Measurements from ENCODE around the gene OR14A16. TPM values are rescaled to one million over a fixed set of nuclear protein-coding genes. Genes with fewer than 3 reads are reported as not detected.

OR14A16 gene
- total RNA-seq, 1 donor from 2014 or later, result not detected

- DNase-seq, result no peak
- H3K9me3 Mint-ChIP-seq (ENCODE audit: unreplicated experiment), result peaks cover 2% of the 10 kb centered on the region
- H3K36me3 Mint-ChIP-seq (ENCODE audit: unreplicated experiment), result no peaks in the 10 kb centered on the region
- no peak overlapping the region for H3K27ac Mint-ChIP-seq (ENCODE audit: unreplicated experiment)
- TF ChIP-seq, protein P1, sequence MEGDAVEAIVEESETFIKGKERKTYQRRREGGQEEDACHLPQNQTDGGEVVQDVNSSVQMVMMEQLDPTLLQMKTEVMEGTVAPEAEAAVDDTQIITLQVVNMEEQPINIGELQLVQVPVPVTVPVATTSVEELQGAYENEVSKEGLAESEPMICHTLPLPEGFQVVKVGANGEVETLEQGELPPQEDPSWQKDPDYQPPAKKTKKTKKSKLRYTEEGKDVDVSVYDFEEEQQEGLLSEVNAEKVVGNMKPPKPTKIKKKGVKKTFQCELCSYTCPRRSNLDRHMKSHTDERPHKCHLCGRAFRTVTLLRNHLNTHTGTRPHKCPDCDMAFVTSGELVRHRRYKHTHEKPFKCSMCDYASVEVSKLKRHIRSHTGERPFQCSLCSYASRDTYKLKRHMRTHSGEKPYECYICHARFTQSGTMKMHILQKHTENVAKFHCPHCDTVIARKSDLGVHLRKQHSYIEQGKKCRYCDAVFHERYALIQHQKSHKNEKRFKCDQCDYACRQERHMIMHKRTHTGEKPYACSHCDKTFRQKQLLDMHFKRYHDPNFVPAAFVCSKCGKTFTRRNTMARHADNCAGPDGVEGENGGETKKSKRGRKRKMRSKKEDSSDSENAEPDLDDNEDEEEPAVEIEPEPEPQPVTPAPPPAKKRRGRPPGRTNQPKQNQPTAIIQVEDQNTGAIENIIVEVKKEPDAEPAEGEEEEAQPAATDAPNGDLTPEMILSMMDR (IDR thresholded peaks at IDR 0.05; ENCODE audit: partially characterized antibody, unreplicated experiment), result no peak
- no peaks in the 10 kb centered on the region for H3K27me3 Mint-ChIP-seq (ENCODE audit: unreplicated experiment)
- no peaks in the 10 kb centered on the region for H3K4me1 Mint-ChIP-seq (ENCODE audit: low read depth, unreplicated experiment)
- H3K4me3 Mint-ChIP-seq (ENCODE audit: unreplicated experiment), result no peak overlapping the region
These were observed 25.7 kb upstream of the OR14A16 start for GRCh38 chr1:247849616-247850015.

DNA sequence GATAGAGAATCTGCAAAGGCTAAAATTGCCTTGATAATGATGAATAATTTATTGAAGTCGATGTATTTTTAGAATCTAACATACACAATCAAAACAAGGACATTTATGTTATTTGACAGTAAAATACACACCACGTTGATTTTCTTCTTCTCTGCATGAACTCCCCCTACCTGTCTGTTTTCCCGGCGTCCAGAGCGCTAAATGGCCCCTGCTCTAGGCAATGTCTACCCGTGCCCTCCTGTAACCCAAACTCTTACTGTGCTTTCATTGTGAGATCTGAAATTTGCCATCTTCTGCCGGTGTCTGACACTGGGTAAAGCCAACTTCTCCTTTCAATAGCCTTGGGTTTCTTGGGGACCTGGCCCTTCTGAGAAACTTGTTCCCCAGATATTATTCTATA, 24.4 kb upstream of the OR14A16 start:
- H3K9me3 Mint-ChIP-seq (ENCODE audit: unreplicated experiment), result peaks cover under 1% of the 10 kb centered on the region
- H3K4me1 Mint-ChIP-seq (ENCODE audit: low read depth, unreplicated experiment), result peaks cover 6% of the 10 kb centered on the region
- TF ChIP-seq, protein P1 (IDR thresholded peaks at IDR 0.05; ENCODE audit: partially characterized antibody, unreplicated experiment), result no peak
- DNase-seq, result no peak
- H3K4me3 Mint-ChIP-seq (ENCODE audit: unreplicated experiment), result no peak overlapping the region
- H3K27ac Mint-ChIP-seq (ENCODE audit: unreplicated experiment), result no peak overlapping the region
- H3K36me3 Mint-ChIP-seq (ENCODE audit: unreplicated experiment), result no peaks in the 10 kb centered on the region
- H3K27me3 Mint-ChIP-seq (ENCODE audit: unreplicated experiment), result no peaks in the 10 kb centered on the region

DNA sequence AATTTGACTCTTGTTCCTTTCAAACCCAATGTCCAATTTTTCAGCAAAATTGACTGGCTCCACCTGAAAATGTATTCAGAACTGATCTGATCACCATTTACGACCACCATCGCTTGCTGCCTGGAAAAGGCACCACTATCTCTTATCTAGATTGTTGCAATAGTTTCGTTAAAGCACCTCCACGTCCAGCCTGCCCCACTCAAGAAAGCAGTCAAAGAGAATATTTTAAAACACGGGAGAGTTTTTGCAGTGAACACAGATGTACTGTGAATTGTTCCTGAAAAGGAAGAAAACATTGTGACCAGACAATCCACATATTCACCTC, 21.7 kb upstream of the OR14A16 start:
- H3K4me3 Mint-ChIP-seq (ENCODE audit: unreplicated experiment), result no peak overlapping the region
- no peak for DNase-seq
- H3K9me3 Mint-ChIP-seq (ENCODE audit: unreplicated experiment), result no peaks in the 10 kb centered on the region
- TF ChIP-seq, protein P1 (IDR thresholded peaks at IDR 0.05; ENCODE audit: partially characterized antibody, unreplicated experiment), result no peak
- H3K36me3 Mint-ChIP-seq (ENCODE audit: unreplicated experiment), result no peaks in the 10 kb centered on the region
- H3K4me1 Mint-ChIP-seq (ENCODE audit: low read depth, unreplicated experiment), result peaks cover 11% of the 10 kb centered on the region
- H3K27ac Mint-ChIP-seq (ENCODE audit: unreplicated experiment), result no peak overlapping the region
- no peaks in the 10 kb centered on the region for H3K27me3 Mint-ChIP-seq (ENCODE audit: unreplicated experiment)

- no peak overlapping the region for H3K4me3 Mint-ChIP-seq (ENCODE audit: unreplicated experiment)
- no peaks in the 10 kb centered on the region for H3K27me3 Mint-ChIP-seq (ENCODE audit: unreplicated experiment)
- no peaks in the 10 kb centered on the region for H3K9me3 Mint-ChIP-seq (ENCODE audit: unreplicated experiment)
- DNase-seq, result no peak
- TF ChIP-seq, protein P1 (IDR thresholded peaks at IDR 0.05; ENCODE audit: partially characterized antibody, unreplicated experiment), result no peak
- no peaks in the 10 kb centered on the region for H3K36me3 Mint-ChIP-seq (ENCODE audit: unreplicated experiment)
- peaks cover 11% of the 10 kb centered on the region for H3K4me1 Mint-ChIP-seq (ENCODE audit: low read depth, unreplicated experiment)
- H3K27ac Mint-ChIP-seq (ENCODE audit: unreplicated experiment), result no peak overlapping the region
These were observed 21.2 kb upstream of the OR14A16 start for GRCh38 chr1:247845011-247845692.

DNA sequence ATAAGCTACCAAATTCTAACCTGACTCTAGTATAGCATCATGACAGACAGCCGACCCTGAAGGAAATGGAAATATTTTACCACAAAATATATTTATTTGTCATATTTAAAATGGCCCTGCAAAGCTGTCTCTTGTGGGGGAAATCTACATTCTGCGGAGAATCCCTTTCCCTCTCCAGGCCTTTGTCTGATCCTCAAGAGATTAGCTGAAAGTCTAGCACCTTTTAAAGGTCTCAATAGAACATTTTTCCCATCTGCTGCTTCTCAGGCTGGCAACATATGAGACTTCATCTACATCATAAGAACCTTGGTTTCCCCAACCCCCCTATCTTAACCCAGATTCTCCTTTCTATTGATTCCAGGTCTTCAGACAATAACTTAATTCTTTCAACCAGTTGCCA, 19.5 kb upstream of the OR14A16 start:
- Mint-ChIP-seq H3K36me3 (ENCODE audit: unreplicated experiment) (no peaks in the 10 kb centered on the region), H3K27ac (ENCODE audit: unreplicated experiment) (no peak overlapping the region), H3K4me1 (ENCODE audit: low read depth, unreplicated experiment) (peaks cover 11% of the 10 kb centered on the region), H3K9me3 (ENCODE audit: unreplicated experiment) (no peaks in the 10 kb centered on the region), H3K27me3 (ENCODE audit: unreplicated experiment) (peaks cover 3% of the 10 kb centered on the region), H3K4me3 (ENCODE audit: unreplicated experiment) (no peak overlapping the region)
- TF ChIP-seq, protein P1 (IDR thresholded peaks at IDR 0.05; ENCODE audit: partially characterized antibody, unreplicated experiment), result no peak
- DNase-seq, result no peak
